HEK293 (cell line): ENCODE results near the gene ATP13A4.

Source experiments
- CTCF ChIA-PET: fragments of 350-600 bp; formaldehyde crosslinking; extraction: SDS; loops from one replicate; lab custom pipeline; 2021; ENCODE audit warnings: antibody characterized with exemption; lab: Yijun Ruan, JAX
- POLR2A ChIA-PET: fragments of 300-600 bp; formaldehyde crosslinking; extraction: SDS; loops from one replicate; lab custom pipeline; 2020; ENCODE audit warnings: antibody characterized with exemption, inconsistent platforms; lab: Yijun Ruan, JAX
- H3K27ac ChIP-seq: fragments of 200-500 bp; sonication (Bioruptor generic); 2 replicates; pipeline ENCODE4 v1.5.1; 2014; ENCODE audit warnings: low read depth, low read length, control low read depth, inconsistent platforms; ENCODE audit errors: extremely low read depth
- H3K36me3 ChIP-seq, 2 experiments: fragments of 200-500 bp in 1 of 2; sonication (Bioruptor generic) in 1 of 2; 1 replicate in 1 of 2; 2 replicates in 1 of 2; pipeline ENCODE4 v1.5.1; 2014 to 2017; ENCODE audit warnings: inconsistent platforms in 2 of 2, low read length in 2 of 2; ENCODE audit not compliant: control insufficient read depth in 2 of 2, insufficient read depth in 1 of 2
- H3K4me1 ChIP-seq: fragments of 200-500 bp; sonication (Bioruptor generic); 2 replicates; pipeline ENCODE4 v1.5.1; 2014; ENCODE audit warnings: mild to moderate bottlenecking, low read length, inconsistent platforms; ENCODE audit not compliant: control insufficient read depth, insufficient read depth
- H3K4me3 ChIP-seq: 2 replicates; pipeline ENCODE4 v1.5.1; 2011; ENCODE audit warnings: low read depth, mild to moderate bottlenecking, control low read depth, low read length, moderate library complexity
- H3K9me3 ChIP-seq: fragments of 200-500 bp; sonication (Bioruptor generic); 2 replicates; pipeline ENCODE4 v1.5.1; 2014; ENCODE audit warnings: low read depth, low read length, inconsistent platforms; ENCODE audit not compliant: control insufficient read depth, insufficient read depth
- MZF1 ChIP-seq: fragments of 450-650 bp; formaldehyde crosslinking; IDR thresholded peaks from 2 replicates; pipeline ENCODE4 v1.5.1; 2017; ENCODE audit warnings: missing biosample characterization, missing genetic modification characterization, borderline replicate concordance
- REPIN1 ChIP-seq: fragments of 450-650 bp; formaldehyde crosslinking; IDR thresholded peaks from 2 replicates; pipeline ENCODE4 v1.5.1; 2017; ENCODE audit warnings: missing biosample characterization, missing genetic modification characterization, low read depth
- REST ChIP-seq: fragments of 450-650 bp; formaldehyde crosslinking; IDR thresholded peaks from 2 replicates; pipeline ENCODE4 v1.5.1; 2016; ENCODE audit warnings: missing biosample characterization, missing genetic modification characterization
- ZNF10 ChIP-seq: fragments of 450-650 bp; formaldehyde crosslinking; IDR thresholded peaks from 2 replicates; pipeline ENCODE4 v1.5.1; 2017; ENCODE audit warnings: missing biosample characterization, missing genetic modification characterization
- ZNF157 ChIP-seq: fragments of 450-650 bp; formaldehyde crosslinking; IDR thresholded peaks from 2 replicates; pipeline ENCODE4 v1.5.1; 2016; ENCODE audit warnings: missing biosample characterization, missing genetic modification characterization
- ZNF302 ChIP-seq: fragments of 450-650 bp; formaldehyde crosslinking; IDR thresholded peaks from 2 replicates; pipeline ENCODE4 v1.5.1; 2016; ENCODE audit warnings: missing biosample characterization, missing genetic modification characterization, low read depth
- ZNF571 ChIP-seq: fragments of 450-650 bp; formaldehyde crosslinking; IDR thresholded peaks from 2 replicates; pipeline ENCODE4 v1.5.0; 2017; ENCODE audit warnings: missing biosample characterization, missing genetic modification characterization
- ZNF585B ChIP-seq: fragments of 450-650 bp; formaldehyde crosslinking; IDR thresholded peaks from 2 replicates; pipeline ENCODE4 v1.5.1; 2016; ENCODE audit warnings: missing biosample characterization, missing genetic modification characterization
- ZNF600 ChIP-seq: fragments of 450-650 bp; formaldehyde crosslinking; IDR thresholded peaks from 2 replicates; pipeline ENCODE4 v1.5.1; 2016; ENCODE audit warnings: missing biosample characterization, missing genetic modification characterization
- TF ChIP-seq, protein P1 (sequence below): fragments of 450-650 bp; formaldehyde crosslinking; IDR thresholded peaks from 2 replicates; pipeline ENCODE4 v1.5.1; 2016; ENCODE audit warnings: missing biosample characterization, missing genetic modification characterization
- TF ChIP-seq, protein P2 (sequence below): fragments of 450-650 bp; IDR thresholded peaks from 2 replicates; pipeline ENCODE4 v1.5.1; 2018; ENCODE audit warnings: missing biosample characterization, missing genetic modification characterization
- TF ChIP-seq, protein P3 (sequence below): fragments of 450-650 bp; formaldehyde crosslinking; IDR thresholded peaks from 2 replicates; pipeline ENCODE4 v1.5.1; 2016; ENCODE audit warnings: missing biosample characterization, missing genetic modification characterization, borderline replicate concordance
- TF ChIP-seq, protein P4 (sequence below): fragments of 450-650 bp; formaldehyde crosslinking; IDR thresholded peaks from 2 replicates; pipeline ENCODE4 v1.5.1; 2016; ENCODE audit warnings: missing biosample characterization, missing genetic modification characterization

Gene ATP13A4

DNA sequence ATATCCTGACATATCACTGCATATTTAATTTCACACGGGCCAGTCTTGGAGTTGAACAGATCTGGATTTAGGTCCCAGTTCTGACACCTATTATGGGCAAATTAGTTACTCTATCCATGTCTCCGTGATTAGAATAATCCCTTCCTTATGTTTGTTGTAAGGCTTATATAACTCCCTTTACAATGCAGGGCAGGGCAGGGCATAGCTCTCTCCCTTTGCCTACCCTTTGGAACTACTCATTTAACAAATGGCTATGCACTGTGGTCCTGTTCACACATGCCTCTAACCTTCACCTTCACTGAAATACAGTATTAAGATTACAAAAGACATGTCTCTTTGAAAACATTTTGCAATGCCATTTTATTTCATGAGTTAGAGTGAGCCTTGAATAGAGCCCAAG lies 151.4 kb downstream of the ATP13A4 start:
- Histone ChIP-seq H3K4me3 (no peak overlapping the region), H3K9me3 (no peaks in the 10 kb centered on the region), H3K4me1 (no peaks in the 10 kb centered on the region), H3K27ac (no peak overlapping the region), H3K36me3 (no peaks in the 10 kb centered on the region)
- ChIA-PET POLR2A (no interaction called here), CTCF (no interaction called here)
- TF ChIP-seq REST (tag by site-specific recombination) (no peak), ZNF600 (tag by site-specific recombination) (no peak)

- Histone ChIP-seq H3K27ac (no peak overlapping the region), H3K9me3 (no peaks in the 10 kb centered on the region), H3K36me3 (no peaks in the 10 kb centered on the region), H3K4me1 (no peaks in the 10 kb centered on the region), H3K4me3 (no peak overlapping the region)
- TF ChIP-seq, protein P1, sequence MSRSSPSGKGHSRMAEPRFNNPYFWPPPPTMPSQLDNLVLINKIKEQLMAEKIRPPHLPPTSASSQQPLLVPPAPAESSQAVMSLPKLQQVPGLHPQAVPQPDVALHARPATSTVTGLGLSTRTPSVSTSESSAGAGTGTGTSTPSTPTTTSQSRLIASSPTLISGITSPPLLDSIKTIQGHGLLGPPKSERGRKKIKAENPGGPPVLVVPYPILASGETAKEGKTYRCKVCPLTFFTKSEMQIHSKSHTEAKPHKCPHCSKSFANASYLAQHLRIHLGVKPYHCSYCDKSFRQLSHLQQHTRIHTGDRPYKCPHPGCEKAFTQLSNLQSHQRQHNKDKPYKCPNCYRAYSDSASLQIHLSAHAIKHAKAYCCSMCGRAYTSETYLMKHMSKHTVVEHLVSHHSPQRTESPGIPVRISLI (tag by site-specific recombination) = no peak
- TF ChIP-seq, protein P2, sequence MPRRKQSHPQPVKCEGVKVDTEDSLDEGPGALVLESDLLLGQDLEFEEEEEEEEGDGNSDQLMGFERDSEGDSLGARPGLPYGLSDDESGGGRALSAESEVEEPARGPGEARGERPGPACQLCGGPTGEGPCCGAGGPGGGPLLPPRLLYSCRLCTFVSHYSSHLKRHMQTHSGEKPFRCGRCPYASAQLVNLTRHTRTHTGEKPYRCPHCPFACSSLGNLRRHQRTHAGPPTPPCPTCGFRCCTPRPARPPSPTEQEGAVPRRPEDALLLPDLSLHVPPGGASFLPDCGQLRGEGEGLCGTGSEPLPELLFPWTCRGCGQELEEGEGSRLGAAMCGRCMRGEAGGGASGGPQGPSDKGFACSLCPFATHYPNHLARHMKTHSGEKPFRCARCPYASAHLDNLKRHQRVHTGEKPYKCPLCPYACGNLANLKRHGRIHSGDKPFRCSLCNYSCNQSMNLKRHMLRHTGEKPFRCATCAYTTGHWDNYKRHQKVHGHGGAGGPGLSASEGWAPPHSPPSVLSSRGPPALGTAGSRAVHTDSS = no peak
- TF ChIP-seq, protein P3, sequence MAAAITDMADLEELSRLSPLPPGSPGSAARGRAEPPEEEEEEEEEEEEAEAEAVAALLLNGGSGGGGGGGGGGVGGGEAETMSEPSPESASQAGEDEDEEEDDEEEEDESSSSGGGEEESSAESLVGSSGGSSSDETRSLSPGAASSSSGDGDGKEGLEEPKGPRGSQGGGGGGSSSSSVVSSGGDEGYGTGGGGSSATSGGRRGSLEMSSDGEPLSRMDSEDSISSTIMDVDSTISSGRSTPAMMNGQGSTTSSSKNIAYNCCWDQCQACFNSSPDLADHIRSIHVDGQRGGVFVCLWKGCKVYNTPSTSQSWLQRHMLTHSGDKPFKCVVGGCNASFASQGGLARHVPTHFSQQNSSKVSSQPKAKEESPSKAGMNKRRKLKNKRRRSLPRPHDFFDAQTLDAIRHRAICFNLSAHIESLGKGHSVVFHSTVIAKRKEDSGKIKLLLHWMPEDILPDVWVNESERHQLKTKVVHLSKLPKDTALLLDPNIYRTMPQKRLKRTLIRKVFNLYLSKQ = no peak
- TF ChIP-seq ZNF10 (tag by site-specific recombination) (no peak), REPIN1 (no peak), ZNF302 (no peak), MZF1 (tag by site-specific recombination) (no peak), ZNF571 (tag by site-specific recombination) (no peak), ZNF585B (tag by site-specific recombination) (no peak), ZNF157 (tag by site-specific recombination) (no peak)
- TF ChIP-seq, protein P4, sequence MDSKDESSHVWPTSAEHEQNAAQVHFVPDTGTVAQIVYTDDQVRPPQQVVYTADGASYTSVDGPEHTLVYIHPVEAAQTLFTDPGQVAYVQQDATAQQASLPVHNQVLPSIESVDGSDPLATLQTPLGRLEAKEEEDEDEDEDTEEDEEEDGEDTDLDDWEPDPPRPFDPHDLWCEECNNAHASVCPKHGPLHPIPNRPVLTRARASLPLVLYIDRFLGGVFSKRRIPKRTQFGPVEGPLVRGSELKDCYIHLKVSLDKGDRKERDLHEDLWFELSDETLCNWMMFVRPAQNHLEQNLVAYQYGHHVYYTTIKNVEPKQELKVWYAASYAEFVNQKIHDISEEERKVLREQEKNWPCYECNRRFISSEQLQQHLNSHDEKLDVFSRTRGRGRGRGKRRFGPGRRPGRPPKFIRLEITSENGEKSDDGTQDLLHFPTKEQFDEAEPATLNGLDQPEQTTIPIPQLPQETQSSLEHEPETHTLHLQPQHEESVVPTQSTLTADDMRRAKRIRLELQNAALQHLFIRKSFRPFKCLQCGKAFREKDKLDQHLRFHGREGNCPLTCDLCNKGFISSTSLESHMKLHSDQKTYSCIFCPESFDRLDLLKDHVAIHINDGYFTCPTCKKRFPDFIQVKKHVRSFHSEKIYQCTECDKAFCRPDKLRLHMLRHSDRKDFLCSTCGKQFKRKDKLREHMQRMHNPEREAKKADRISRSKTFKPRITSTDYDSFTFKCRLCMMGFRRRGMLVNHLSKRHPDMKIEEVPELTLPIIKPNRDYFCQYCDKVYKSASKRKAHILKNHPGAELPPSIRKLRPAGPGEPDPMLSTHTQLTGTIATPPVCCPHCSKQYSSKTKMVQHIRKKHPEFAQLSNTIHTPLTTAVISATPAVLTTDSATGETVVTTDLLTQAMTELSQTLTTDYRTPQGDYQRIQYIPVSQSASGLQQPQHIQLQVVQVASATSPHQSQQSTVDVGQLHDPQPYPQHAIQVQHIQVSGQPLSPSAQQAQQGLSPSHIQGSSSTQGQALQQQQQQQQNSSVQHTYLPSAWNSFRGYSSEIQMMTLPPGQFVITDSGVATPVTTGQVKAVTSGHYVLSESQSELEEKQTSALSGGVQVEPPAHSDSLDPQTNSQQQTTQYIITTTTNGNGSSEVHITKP (tag by site-specific recombination) = no peak
- POLR2A ChIA-PET = no interaction called here
- CTCF ChIA-PET = no interaction called here
Measured at GRCh38 chr3:193400304-193400703, 154.4 kb downstream of the ATP13A4 start.
